GM12801 (cell line): ENCODE data around the gene ZNF518A.

Experiments
- CTCF ChIP-seq: IDR thresholded peaks from one replicate; pipeline ENCODE4 v1.5.1; 2011; ENCODE audit warnings: control low read depth; ENCODE audit not compliant: insufficient read length; ENCODE audit errors: extremely low read depth

The ZNF518A gene

GRCh38 chr10:96129387-96130325, at the start of gene ZNF518A:
Gene ZNF518A, plus strand, starts transcription at chr10:96130297. Its CDS starts 26,026 bp downstream, at chr10:96156323.
- no peak for TF ChIP-seq CTCF

GRCh38 chr10:96082153-96082552, 47.9 kb upstream of the ZNF518A start:
- TF ChIP-seq CTCF: no peak

- TF ChIP-seq CTCF: no peak
These were observed 47.3 kb upstream of the ZNF518A start for GRCh38 chr10:96082748-96083147.

- TF ChIP-seq CTCF: no peak
These were observed 41.0 kb upstream of the ZNF518A start for GRCh38 chr10:96089116-96089515.

- TF ChIP-seq CTCF: no peak
These were observed 40.2 kb upstream of the ZNF518A start for GRCh38 chr10:96089670-96090462.

GRCh38 chr10:96090463-96090800, 39.7 kb upstream of the ZNF518A start:
- no peak for TF ChIP-seq CTCF

GRCh38 chr10:96092999-96093767, 36.9 kb upstream of the ZNF518A start:
- no peak for TF ChIP-seq CTCF
